AG09319 (cell line): ENCODE data around the gene IKZF1.

Source experiments
- DNase-seq: peaks from one replicate; pipeline ENCODE4 v3.0.0-alpha.2; 2010; ENCODE audit warnings: low read depth; ENCODE audit errors: extremely low read depth
- CTCF ChIP-seq: IDR thresholded peaks from 2 replicates; pipeline ENCODE4 v1.5.1; 2011; ENCODE audit warnings: low read depth, mild to moderate bottlenecking, inconsistent platforms, low read length, moderate library complexity

Gene IKZF1

GRCh38 chr7:50406935-50407334 lies 102.4 kb downstream of the IKZF1 start:
- DNase-seq: no peak
- TF ChIP-seq CTCF: no peak

GRCh38 chr7:50409856-50410745 lies 105.6 kb downstream of the IKZF1 start:
- TF ChIP-seq CTCF: no peak

DNA sequence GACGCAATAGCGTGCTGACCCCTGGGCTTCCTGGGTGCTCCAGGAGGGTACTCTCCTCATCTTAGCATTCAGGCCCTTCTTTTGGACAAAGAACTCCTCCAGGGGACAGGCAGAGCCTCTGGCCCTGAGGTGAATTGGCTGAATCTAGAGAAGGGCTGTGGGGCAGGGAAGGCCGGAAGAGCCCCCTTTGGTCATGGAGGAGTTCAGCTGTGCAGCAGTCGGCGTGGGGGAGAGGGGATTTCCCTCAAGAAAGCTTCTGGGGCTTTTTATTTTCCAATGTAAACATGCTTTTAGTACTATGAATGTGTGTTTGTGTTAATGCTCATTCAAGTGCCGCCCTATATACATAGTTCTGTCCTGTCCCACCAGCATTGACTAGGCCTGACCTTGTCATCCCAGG lies 106.8 kb downstream of the IKZF1 start:
- TF ChIP-seq CTCF: no peak
- DNase-seq: no peak

More at GRCh38 chr7:50409856-50410745, 105.6 kb downstream of the IKZF1 start:
- no peak for DNase-seq

DNA sequence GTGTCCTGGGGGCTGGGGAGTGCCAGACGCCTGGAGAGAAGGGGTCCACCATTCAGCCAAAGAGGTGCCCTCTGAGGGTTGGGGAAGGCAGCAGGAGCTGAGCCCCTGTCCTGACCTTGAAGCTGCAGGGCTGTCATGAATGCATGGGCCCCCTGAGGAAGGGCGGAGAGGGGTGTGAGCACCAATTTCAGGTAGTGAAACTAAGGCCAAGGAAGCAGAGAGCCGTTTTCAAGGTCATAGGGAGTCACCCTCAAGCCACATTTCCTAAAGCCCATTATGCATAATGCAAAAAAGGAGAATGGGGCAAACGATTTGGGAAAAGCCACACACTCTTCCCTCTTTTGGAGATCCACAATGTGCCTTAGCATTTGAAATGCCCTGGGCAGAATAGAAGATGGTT lies 108.5 kb downstream of the IKZF1 start:
- no peak for TF ChIP-seq CTCF
- no peak for DNase-seq

DNA sequence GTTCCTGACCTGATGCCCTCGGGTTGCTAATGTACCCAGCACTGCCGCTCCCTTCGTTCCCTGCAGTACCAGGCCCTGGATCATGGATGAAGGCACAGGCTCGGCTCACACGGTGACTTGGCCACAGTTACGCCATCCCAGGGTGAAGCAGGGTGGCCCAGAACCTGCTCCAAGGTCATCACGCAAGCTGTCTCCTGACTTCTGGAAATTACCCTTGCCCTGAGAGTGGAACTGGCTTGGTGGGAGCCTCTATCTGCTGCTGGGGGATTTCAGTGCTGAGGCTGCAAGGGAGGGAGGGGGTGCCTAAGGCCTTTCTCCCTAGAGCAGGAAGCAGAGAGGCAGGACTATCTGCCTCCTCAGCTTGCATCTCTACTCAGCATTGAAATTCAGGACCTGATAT lies 109.0 kb downstream of the IKZF1 start:
- no peak for TF ChIP-seq CTCF
- DNase-seq: no peak

DNA sequence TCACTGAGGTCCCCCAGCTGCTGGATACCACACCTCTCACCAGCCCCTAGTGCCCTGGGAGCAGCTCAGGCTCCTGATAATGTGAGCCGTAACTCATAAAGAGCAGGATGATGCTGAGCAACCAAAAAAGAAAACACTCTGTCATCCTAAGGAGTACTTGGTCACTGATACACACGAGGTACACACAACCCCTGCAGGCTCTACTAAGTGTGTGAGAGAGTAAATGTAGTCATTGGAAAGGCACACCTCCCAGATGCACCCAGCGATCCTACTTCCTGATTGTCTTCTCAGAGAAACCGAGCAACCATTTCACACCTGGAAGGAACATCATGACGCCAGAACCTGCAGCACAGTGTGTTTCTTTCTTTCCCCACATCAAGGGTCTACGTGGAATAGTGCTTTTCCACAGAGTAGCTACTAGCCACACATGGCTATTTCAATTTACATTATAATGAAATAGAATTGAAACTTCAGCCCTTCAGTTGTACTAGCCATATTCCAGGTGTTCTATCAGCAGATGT lies 111.4 kb downstream of the IKZF1 start:
- DNase-seq: no peak
- no peak for TF ChIP-seq CTCF

DNA sequence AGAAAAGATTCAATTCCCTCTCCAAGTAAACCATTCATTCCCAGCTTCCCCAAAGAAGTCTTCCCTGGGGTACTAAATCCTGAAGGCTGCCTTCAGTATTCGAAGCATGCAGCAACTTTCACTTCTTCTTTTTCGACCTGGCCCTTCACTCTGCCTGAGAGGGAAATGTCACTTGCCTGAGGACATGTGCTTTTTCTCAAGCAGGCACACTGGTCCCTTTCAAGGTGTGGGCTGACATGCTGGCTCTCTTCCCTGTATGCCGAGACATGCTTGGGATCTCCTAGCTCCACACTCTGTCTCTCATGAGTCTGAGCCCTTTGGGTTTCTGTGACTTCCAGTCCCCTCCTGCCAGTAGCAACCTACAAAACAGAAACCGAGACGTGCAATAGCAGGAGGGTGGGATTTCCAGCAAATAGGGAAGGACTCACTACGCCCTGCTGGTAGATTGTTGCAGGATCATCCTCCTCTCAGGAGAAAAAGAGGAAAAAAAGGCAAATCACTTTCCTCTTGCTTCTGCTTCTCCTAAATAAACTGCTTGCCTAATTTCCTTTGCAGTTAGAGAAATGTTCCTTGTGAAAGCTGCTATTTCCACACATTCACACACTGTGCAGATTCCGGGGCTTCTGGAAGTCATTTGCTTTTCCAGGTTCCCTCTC lies 112.1 kb downstream of the IKZF1 start:
- DNase-seq: no peak
- no peak for TF ChIP-seq CTCF
